WTC11 (cell line): ENCODE measurements around the gene SGPP1.
"Not testable (repeated sequence)": the region's sequence is repeated elsewhere in the genome, so short reads cannot be mapped to it uniquely, and the experiment has no call there.

Experiments used
- CBFB ChIP-seq: sonication (generic); formaldehyde crosslinking; IDR thresholded peaks from 2 replicates; pipeline ENCODE4 v1.8.1; 2022; ENCODE audit warnings: mild to moderate bottlenecking, low read depth, missing genetic modification reagents
- CREB1 ChIP-seq: sonication (generic); formaldehyde crosslinking; IDR thresholded peaks from 2 replicates; pipeline ENCODE4 v1.8.0; 2023; ENCODE audit warnings: mild to moderate bottlenecking, missing genetic modification reagents
- NR2C2 ChIP-seq: sonication (generic); formaldehyde crosslinking; IDR thresholded peaks from 2 replicates; pipeline ENCODE4 v1.8.0; 2022; ENCODE audit warnings: mild to moderate bottlenecking, missing genetic modification reagents
- ZNF416 ChIP-seq: fragments of 250-450 bp; sonication (Bioruptor Pico); IDR thresholded peaks from 2 replicates; pipeline ENCODE4 v1.9.0; 2021; ENCODE audit warnings: mild to moderate bottlenecking, inconsistent platforms
- TF ChIP-seq, protein P1 (sequence below): fragments of 200-600 bp; IDR thresholded peaks from 2 replicates; pipeline ENCODE4 v1.8.0; 2022; ENCODE audit warnings: antibody characterized with exemption
- TF ChIP-seq, protein P2 (sequence below): sonication (generic); formaldehyde crosslinking; IDR thresholded peaks from 2 replicates; pipeline ENCODE4 v1.8.0; 2022; ENCODE audit warnings: mild to moderate bottlenecking, missing genetic modification reagents
- TF ChIP-seq, protein P3 (sequence below): sonication (generic); formaldehyde crosslinking; IDR thresholded peaks from 2 replicates; pipeline ENCODE4 v1.8.1; 2023; ENCODE audit warnings: mild to moderate bottlenecking, missing genetic modification reagents, moderate library complexity
- TF ChIP-seq, protein P4 (sequence below): sonication (generic); formaldehyde crosslinking; IDR thresholded peaks from 2 replicates; pipeline ENCODE4 v1.8.1; 2023; ENCODE audit warnings: mild to moderate bottlenecking, moderate library complexity, missing genetic modification reagents
- TF ChIP-seq, protein P5 (sequence below): sonication (generic); formaldehyde crosslinking; IDR thresholded peaks from 2 replicates; pipeline ENCODE4 v1.8.0; 2022; ENCODE audit warnings: mild to moderate bottlenecking, missing genetic modification reagents
- TF ChIP-seq, protein P6 (sequence below): sonication (generic); formaldehyde crosslinking; IDR thresholded peaks from 2 replicates; pipeline ENCODE4 v1.8.1; 2023; ENCODE audit warnings: mild to moderate bottlenecking, missing genetic modification reagents, moderate library complexity
- TF ChIP-seq, protein P7 (sequence below): sonication (generic); formaldehyde crosslinking; IDR thresholded peaks from 2 replicates; pipeline ENCODE4 v1.8.1; 2022; ENCODE audit warnings: missing genetic modification reagents, borderline replicate concordance

DNA sequence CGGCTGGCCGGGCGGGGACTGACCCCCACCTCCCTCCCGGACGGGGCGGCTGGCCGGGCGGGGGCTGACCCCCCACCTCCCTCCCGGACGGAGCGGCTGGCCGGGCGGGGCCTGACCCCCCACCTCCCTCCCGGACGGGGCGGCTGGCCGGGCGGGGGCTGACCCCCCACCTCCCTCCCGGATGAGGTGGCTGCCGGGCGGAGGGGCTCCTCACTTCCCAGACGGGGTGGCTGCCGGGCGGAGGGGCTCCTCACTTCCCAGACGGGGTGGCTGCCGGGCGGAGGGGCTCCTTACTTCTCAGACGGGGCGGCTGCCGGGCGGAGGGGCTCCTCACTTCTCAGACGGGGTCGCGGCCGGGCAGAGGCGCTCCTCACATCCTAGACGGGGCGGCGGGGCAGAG is 23.2 kb upstream of the SGPP1 start:
- not testable (repeated sequence) for TF ChIP-seq CBFB (CRISPR knock-in tag); CREB1; NR2C2; ZNF416 (CRISPR knock-in tag)
- TF ChIP-seq, protein P1, sequence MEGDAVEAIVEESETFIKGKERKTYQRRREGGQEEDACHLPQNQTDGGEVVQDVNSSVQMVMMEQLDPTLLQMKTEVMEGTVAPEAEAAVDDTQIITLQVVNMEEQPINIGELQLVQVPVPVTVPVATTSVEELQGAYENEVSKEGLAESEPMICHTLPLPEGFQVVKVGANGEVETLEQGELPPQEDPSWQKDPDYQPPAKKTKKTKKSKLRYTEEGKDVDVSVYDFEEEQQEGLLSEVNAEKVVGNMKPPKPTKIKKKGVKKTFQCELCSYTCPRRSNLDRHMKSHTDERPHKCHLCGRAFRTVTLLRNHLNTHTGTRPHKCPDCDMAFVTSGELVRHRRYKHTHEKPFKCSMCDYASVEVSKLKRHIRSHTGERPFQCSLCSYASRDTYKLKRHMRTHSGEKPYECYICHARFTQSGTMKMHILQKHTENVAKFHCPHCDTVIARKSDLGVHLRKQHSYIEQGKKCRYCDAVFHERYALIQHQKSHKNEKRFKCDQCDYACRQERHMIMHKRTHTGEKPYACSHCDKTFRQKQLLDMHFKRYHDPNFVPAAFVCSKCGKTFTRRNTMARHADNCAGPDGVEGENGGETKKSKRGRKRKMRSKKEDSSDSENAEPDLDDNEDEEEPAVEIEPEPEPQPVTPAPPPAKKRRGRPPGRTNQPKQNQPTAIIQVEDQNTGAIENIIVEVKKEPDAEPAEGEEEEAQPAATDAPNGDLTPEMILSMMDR: not testable (repeated sequence)
- TF ChIP-seq, protein P2, sequence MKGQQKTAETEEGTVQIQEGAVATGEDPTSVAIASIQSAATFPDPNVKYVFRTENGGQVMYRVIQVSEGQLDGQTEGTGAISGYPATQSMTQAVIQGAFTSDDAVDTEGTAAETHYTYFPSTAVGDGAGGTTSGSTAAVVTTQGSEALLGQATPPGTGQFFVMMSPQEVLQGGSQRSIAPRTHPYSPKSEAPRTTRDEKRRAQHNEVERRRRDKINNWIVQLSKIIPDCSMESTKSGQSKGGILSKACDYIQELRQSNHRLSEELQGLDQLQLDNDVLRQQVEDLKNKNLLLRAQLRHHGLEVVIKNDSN (CRISPR knock-in tag): not testable (repeated sequence)
- TF ChIP-seq, protein P3, sequence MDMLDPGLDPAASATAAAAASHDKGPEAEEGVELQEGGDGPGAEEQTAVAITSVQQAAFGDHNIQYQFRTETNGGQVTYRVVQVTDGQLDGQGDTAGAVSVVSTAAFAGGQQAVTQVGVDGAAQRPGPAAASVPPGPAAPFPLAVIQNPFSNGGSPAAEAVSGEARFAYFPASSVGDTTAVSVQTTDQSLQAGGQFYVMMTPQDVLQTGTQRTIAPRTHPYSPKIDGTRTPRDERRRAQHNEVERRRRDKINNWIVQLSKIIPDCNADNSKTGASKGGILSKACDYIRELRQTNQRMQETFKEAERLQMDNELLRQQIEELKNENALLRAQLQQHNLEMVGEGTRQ (CRISPR knock-in tag): not testable (repeated sequence)
- TF ChIP-seq, protein P4, sequence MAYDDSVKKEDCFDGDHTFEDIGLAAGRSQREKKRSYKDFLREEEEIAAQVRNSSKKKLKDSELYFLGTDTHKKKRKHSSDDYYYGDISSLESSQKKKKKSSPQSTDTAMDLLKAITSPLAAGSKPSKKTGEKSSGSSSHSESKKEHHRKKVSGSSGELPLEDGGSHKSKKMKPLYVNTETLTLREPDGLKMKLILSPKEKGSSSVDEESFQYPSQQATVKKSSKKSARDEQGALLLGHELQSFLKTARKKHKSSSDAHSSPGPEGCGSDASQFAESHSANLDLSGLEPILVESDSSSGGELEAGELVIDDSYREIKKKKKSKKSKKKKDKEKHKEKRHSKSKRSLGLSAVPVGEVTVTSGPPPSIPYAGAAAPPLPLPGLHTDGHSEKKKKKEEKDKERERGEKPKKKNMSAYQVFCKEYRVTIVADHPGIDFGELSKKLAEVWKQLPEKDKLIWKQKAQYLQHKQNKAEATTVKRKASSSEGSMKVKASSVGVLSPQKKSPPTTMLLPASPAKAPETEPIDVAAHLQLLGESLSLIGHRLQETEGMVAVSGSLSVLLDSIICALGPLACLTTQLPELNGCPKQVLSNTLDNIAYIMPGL (CRISPR knock-in tag): not testable (repeated sequence)
- TF ChIP-seq, protein P5, sequence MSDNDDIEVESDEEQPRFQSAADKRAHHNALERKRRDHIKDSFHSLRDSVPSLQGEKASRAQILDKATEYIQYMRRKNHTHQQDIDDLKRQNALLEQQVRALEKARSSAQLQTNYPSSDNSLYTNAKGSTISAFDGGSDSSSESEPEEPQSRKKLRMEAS: not testable (repeated sequence)
- TF ChIP-seq, protein P6, sequence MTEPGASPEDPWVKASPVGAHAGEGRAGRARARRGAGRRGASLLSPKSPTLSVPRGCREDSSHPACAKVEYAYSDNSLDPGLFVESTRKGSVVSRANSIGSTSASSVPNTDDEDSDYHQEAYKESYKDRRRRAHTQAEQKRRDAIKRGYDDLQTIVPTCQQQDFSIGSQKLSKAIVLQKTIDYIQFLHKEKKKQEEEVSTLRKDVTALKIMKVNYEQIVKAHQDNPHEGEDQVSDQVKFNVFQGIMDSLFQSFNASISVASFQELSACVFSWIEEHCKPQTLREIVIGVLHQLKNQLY (CRISPR knock-in tag): not testable (repeated sequence)
- TF ChIP-seq, protein P7, sequence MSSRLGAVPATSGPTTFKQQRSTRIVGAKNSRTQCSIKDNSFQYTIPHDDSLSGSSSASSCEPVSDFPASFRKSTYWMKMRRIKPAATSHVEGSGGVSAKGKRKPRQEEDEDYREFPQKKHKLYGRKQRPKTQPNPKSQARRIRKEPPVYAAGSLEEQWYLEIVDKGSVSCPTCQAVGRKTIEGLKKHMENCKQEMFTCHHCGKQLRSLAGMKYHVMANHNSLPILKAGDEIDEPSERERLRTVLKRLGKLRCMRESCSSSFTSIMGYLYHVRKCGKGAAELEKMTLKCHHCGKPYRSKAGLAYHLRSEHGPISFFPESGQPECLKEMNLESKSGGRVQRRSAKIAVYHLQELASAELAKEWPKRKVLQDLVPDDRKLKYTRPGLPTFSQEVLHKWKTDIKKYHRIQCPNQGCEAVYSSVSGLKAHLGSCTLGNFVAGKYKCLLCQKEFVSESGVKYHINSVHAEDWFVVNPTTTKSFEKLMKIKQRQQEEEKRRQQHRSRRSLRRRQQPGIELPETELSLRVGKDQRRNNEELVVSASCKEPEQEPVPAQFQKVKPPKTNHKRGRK: not testable (repeated sequence)
